GOT3 (cell line): ENCODE results near the gene IQCF5.
"Not testable (repeated sequence)": the region's sequence is repeated elsewhere in the genome, so short reads cannot be mapped to it uniquely, and the experiment has no call there.

Experiments
- DNase-seq: peaks from one replicate; lab custom pipeline; 2025; ENCODE audit warnings: mixed read lengths; lab: John Stamatoyannopoulos, UW

IQCF5 gene

DNA sequence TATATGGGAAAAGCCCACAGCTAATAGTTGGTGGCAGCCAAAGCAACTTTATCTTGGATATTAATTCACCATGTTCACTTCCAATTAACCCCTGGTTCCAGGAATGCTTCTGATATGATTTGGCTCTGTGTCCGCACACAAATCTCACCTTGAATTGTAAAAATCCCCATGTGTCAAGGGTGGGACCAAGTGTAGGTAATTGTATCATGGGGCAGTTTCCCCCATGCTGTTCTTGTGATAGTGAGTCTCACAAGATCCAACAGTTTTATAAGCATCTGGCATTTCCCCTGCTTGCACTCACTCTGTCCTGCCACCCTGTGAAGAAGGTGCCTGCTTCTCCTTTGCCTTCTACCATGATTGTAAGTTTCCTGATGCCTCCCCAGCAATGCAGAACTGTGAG lies 6.5 kb downstream of the IQCF5 start:
- DNase-seq, result not testable (repeated sequence)

- DNase-seq, result no peak
These were observed 12.5 kb downstream of the IQCF5 start for GRCh38 chr3:51862886-51863285.

DNA sequence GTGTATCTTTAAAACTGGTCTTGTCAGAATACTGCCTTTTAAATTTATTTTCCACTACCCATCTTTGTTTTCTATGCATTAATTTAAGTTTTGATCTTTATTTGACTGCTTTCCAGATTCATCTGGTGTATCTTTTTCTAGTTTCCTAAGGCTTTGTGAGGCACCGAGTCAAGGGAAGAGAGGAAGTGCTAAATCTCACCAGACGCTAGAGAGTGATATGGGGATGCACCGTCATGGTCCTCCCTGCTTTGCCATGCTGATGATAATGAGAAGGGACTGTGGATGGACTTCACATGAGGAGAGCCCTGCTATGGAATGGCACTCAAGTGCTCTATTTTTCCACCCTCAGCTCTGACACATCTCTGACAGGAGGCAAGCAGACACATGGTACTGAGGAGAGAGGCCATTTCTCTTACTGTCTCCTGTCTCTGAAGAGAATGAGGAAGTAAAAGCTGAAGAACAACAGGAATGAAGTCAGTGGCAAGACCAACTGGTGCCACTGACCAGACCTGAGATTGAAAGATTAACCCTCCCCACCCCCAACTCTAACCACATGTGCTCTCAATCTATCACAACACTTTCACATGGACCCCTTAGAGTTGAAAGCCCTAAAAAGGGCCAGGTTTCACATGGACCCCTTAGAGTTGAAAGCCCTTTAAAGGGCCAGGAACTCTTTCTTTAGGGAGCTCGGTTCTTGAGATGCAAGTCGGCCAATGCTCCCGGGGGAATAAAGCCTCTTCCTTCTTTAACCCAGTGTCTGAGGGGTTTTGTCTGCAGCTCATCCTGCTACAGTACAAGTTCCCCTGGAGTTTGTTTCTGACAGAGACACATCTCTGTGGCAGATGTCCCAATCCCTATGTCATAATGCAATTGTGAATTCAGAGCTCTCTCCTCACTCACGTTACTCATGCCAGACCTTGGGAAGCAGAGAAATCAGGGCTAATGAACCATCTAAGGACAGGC lies 14.4 kb downstream of the IQCF5 start, which contains the start of gene IQCF2:
Gene IQCF2 (plus strand): TSS at position 913 of the 963 bp plus-strand sequence. CDS start 52 bp downstream, outside the sequence.
- DNase-seq, result no peak

GRCh38 chr3:51855411-51855810 lies 20.0 kb downstream of the IQCF5 start:
- DNase-seq, result not testable (repeated sequence)

- DNase-seq, result no peak
These were observed 30.3 kb downstream of the IQCF5 start for GRCh38 chr3:51845129-51845528.

DNA sequence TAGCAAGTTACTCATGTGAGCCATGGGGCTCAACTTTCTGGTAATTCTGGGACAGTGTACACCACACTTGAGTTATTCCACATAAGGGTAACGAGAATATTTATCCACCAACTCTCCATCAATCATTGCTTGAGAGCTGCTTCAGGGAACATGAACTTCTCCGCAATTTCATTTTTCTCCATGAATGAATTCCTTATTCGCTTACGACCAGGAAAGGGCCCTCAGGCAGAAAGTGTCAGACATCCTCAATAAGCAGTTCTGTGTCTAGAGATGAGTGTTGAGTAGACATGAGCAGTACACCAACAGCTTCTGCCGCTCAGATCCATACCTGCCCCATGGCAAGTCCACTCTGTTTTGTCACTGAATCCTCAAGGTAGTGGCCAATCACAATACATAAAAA lies 38.8 kb downstream of the IQCF5 start:
- DNase-seq, result no peak

- no peak for DNase-seq
These were observed 44.5 kb downstream of the IQCF5 start for GRCh38 chr3:51830836-51831385.

GRCh38 chr3:51830345-51830744 lies 45.1 kb downstream of the IQCF5 start:
- no peak for DNase-seq

GRCh38 chr3:51828297-51828696 lies 47.1 kb downstream of the IQCF5 start:
- DNase-seq, result no peak
